Measurements from ENCODE around the gene SHOX.
"Not testable (repeated sequence)": the region's sequence is repeated elsewhere in the genome, so short reads cannot be mapped to it uniquely, and the experiment has no call there.

SHOX gene

GRCh38 chrX:637660-638481 is 7.3 kb downstream of the SHOX start:
- DNase-seq (ENCODE audit: low read depth in 2 of 2) = no peak

- DNase-seq (ENCODE audit: low read depth in 2 of 2) = no peak
Measured at GRCh38 chrX:638482-639131, 8.0 kb downstream of the SHOX start.

- DNase-seq (ENCODE audit: low read depth in 2 of 2) = no peak
Measured at GRCh38 chrX:639151-639550, 8.6 kb downstream of the SHOX start.

DNA sequence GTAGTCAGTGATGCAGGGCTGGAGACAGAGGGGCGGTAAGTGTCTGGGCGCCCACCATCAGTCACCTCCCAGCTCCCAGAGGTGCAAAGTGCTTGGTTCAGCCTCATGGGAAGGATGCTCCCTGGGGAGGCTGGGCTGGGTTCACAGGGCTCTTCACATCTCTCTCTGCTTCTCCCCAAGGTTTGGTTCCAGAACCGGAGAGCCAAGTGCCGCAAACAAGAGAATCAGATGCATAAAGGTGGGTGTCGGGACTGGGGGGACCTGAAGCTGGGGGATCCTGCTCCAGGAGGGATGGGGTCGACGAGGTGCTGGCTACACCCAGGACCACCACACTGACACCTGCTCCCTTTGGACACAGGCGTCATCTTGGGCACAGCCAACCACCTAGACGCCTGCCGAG is 10.1 kb downstream of the SHOX start:
- no peak for DNase-seq (ENCODE audit: low read depth in 2 of 2)

DNA sequence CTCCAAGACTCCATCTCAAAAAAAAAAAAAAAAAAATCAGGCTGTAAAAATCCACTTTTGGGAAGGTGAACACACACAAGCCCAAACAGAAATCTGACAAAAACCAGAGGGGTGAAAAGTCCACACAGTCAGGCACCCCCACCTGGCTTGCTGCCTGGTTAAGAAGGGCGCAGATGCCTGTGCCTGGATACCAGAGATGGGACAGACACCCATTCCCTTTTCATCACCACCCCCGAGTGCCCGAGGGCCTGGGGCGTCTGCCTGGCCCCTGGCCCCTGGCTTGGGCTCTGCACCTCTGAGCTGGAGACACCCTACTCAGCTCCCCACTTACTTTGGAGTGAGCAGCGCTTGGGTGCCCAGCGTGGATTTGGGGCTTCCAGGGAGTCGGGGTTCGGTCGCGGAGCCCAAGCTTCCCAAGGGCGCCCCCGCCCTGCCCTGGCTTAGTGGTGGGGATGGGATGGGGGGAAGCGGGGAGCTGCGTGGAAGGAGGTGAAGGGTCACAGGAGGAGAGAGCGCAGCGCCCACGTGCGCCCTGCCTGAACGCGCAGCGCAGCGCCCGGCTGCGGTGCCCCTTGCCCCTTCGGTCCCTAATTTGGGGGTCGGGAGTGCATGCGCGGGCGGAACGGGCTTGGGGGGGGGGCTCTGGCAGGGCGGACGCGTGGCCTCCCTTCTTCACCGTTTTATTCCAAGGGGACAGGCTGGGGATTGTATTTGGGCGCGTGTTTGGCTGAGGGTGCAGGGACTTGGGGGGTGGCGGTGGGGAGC is 11.3 kb downstream of the SHOX start:
- DNase-seq (ENCODE audit: low read depth in 2 of 2) = no peak

- DNase-seq (ENCODE audit: low read depth in 2 of 2) = no peak
Measured at GRCh38 chrX:642436-643240, 12.0 kb downstream of the SHOX start.

DNA sequence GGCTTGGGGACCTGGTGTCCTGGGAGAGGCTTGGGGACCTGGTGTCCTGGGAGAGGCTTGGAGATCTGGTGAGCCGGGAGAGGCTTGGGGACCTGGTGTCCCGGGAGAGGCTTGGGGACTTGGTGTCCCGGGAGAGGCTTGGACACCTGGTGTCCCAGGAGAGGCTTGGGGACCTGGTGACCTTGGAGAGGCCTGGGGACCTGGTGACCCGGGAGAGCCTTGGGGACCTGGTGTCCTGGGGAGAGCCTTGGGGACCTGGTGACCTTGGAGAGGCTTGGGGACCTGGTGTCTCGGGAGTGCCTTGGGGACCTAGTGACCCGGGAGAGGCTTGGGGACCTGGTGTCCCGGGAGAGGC is 12.6 kb downstream of the SHOX start:
- DNase-seq (ENCODE audit: low read depth in 2 of 2) = no peak

DNA sequence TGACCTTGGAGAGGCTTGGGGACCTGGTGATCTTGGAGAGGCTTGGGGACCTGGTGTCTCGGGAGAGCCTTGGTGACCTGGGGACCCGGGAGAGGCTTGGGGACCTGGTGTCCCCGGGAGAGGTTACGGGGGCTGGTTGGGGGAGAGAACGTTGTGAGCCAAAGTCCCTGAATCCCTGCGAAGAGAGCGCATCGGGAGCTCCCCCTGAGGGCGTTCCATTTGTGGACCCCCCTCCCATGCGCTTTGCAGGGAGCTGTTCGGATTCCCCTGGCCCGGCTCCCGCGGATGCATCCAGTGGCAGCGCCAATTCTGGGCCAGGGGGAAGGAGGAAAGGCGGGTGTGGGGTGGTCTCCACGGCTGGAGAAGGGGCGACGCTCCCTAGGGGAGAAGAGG is 13.3 kb downstream of the SHOX start:
- no peak for DNase-seq (ENCODE audit: low read depth in 2 of 2)

DNA sequence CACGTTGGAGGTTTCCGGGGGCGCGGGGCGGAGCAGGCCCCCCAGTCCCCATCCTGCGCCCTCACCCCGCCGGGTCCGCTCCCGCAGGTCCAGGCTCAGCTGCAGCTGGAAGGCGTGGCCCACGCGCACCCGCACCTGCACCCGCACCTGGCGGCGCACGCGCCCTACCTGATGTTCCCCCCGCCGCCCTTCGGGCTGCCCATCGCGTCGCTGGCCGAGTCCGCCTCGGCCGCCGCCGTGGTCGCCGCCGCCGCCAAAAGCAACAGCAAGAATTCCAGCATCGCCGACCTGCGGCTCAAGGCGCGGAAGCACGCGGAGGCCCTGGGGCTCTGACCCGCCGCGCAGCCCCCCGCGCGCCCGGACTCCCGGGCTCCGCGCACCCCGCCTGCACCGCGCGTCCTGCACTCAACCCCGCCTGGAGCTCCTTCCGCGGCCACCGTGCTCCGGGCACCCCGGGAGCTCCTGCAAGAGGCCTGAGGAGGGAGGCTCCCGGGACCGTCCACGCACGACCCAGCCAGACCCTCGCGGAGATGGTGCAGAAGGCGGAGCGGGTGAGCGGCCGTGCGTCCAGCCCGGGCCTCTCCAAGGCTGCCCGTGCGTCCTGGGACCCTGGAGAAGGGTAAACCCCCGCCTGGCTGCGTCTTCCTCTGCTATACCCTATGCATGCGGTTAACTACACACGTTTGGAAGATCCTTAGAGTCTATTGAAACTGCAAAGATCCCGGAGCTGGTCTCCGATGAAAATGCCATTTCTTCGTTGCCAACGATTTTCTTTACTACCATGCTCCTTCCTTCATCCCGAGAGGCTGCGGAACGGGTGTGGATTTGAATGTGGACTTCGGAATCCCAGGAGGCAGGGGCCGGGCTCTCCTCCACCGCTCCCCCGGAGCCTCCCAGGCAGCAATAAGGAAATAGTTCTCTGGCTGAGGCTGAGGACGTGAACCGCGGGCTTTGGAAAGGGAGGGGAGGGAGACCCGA is 14.0 kb downstream of the SHOX start:
- no peak for DNase-seq (ENCODE audit: low read depth in 2 of 2)

DNA sequence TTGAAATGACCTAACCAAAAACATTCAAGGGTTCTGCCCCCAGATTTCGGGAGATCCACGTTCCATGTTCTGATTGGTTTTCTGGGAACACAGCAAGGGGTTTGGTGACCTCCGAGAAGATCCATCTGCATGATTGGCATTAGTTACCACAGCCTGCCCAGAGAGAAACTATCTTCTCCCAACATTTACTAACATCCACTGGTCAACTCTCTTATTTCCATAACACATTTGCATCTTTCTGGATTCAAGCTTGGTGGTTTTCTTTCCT is 15.6 kb downstream of the SHOX start:
- DNase-seq (ENCODE audit: low read depth in 2 of 2) = no peak

- no peak for DNase-seq (ENCODE audit: low read depth in 2 of 2)
Measured at GRCh38 chrX:646796-647195, 16.2 kb downstream of the SHOX start.

DNA sequence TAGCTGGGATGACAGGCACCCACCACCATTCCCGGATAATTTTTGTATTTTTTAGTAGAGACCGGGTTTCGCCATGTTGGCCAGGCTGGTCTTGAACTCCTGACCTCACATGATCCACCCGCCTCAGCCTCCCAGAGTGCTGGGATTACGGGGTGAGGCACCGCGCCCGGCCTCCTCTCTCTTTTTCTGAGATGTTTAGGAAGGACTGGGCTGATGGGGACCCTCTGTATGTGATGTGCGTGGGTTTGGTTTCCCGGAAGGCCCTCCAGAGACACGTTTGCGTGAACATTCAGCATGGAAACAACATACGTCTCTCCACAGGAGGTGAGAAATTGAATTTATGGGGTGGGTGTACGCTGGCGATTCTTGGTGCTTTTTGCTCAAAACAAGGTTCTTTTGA is 18.6 kb downstream of the SHOX start:
- no peak for DNase-seq (ENCODE audit: low read depth in 2 of 2)

- DNase-seq (ENCODE audit: low read depth in 2 of 2) = no peak
Measured at GRCh38 chrX:650324-650723, 19.7 kb downstream of the SHOX start.

DNA sequence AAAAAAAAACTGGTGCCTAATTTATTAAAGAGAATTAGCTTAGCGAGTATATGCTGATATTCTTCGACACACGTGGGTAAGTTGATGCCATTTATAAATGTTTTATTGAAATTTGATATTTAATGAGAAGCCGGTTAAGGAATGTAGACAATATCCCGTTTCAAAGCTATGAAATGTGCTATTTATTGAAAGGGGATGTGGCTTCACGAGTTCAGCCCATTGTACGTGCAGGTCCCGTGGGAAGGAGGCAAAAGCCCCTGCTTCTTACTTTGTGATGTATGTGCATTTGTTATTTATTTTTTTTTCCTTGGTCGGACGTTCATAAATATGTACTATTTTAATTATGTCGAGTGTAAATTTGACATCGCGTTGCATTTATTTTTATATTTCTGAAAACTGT is 20.2 kb downstream of the SHOX start:
- DNase-seq (ENCODE audit: low read depth in 2 of 2) = no peak

GRCh38 chrX:651922-652321 is 21.3 kb downstream of the SHOX start:
- DNase-seq (ENCODE audit: low read depth in 2 of 2) = not testable (repeated sequence)

GRCh38 chrX:652341-652741 is 21.8 kb downstream of the SHOX start:
- DNase-seq (ENCODE audit: low read depth in 2 of 2) = no peak

DNA sequence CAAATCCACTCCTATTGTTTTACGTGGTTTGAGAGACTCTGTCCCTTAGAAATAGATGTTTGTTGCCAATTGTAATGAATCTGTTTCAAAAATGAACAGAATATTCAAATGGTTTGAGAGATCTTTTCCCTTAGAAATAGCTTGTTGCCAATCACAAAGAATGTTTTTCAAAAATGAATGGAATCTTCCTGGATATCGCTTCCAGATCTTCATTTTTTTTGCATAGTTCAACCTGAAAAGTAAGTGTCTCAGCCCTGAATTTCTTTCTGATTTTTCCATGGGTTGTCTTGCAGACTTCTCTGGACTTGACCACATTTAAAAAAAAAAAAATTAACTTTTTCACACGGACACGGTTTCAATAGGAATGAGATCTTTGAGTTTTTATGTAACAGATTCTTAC is 22.7 kb downstream of the SHOX start:
- no peak for DNase-seq (ENCODE audit: low read depth in 2 of 2)

DNA sequence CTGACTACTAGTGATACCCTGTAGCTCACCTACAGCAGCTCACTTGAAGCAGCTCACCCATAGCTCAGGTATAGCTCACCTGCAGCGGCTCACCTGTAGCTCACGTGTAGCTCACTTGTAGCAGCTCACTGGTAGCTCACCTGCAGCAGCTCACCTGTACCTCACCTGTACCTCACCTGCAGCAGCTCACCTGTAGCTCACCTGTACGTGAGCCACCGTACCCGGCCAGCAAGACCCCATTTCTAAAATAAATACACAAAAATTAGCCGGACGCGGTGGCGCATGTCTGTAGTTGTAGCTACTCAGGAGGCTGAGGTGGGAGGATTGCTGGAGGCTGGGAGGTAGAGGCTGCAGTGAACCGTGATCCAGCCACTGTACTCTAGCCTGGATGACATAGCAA is 30.6 kb downstream of the SHOX start:
- DNase-seq (ENCODE audit: low read depth in 2 of 2) = no peak

DNA sequence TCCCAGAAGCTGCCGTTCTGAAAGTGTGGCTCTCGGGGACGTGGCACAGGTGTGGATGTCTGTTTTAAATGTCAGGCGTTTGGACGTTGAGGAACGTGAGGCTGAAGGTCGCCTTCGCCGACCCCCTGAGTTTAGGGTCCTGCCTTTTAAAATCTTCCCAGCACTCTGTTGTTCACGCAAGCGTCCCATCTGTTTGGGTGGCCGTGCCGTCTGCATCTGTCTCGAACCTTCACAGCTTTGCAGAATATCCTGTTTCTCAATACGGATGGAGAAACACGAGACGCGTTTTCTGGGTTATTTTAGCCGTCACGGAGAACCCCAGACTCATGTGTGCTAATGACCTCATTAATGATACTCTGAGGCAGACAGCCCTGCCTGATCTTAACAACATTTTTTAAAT is 31.5 kb downstream of the SHOX start:
- DNase-seq (ENCODE audit: low read depth in 2 of 2) = no peak

DNA sequence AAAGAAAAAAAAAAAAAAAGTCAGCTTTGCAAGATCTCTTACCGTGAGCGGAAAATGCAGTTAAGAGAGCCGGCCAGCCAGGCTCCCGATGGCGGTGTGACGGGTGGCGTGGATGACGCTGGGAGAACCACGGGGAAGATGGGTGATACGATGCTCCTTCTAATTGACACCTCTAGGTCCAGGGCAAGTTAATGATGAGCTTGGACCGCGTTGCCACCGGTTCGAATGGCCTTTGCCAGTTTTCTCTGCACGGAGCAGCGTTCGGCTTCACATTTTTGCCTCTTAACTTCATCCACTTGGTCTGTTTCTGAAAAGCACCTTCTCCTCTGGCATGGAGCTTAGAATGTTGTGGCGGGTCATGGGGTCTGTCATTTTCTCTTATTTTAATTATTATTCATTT is 33.2 kb downstream of the SHOX start:
- DNase-seq (ENCODE audit: low read depth in 2 of 2) = no peak

Data from stimulated activated CD4-positive, alpha-beta T cell treated with anti-CD3 and anti-CD28 coated beads, Interleukin-1b, Interleukin-23, amount 100 ng/mL, for 4 hours (primary cell).